Measurements from ENCODE around the gene AQP4.

DNA sequence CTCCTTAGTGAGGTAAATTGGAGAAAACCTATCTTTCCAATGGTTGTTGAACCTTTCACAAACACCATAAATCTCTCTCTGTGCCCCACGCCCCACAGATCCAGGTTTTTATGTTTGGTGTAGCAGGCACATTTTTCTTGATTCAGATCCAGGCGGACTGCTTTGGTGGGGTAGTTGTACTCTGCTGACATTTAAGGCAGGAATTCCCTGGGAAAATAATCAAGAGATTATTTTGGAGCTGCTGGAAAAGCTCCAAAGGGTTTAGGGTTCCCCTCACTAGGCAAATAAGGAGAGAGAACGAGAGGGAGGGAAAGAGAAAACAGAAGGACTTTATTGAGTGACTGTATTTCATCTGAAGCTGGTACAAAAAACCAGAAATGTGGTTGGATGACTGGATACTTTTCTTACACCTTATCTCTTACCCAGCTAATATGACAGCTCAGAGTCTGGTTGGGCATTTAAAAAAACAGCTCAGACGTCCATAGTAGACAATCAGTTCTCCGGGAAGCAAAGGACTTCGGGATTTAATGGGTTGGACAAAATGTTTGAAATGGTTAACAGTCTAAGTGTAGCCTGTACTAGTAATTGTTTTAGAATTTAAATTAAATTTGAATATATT, 3.6 kb upstream of the AQP4 start:
- TF ChIP-seq, protein P1, sequence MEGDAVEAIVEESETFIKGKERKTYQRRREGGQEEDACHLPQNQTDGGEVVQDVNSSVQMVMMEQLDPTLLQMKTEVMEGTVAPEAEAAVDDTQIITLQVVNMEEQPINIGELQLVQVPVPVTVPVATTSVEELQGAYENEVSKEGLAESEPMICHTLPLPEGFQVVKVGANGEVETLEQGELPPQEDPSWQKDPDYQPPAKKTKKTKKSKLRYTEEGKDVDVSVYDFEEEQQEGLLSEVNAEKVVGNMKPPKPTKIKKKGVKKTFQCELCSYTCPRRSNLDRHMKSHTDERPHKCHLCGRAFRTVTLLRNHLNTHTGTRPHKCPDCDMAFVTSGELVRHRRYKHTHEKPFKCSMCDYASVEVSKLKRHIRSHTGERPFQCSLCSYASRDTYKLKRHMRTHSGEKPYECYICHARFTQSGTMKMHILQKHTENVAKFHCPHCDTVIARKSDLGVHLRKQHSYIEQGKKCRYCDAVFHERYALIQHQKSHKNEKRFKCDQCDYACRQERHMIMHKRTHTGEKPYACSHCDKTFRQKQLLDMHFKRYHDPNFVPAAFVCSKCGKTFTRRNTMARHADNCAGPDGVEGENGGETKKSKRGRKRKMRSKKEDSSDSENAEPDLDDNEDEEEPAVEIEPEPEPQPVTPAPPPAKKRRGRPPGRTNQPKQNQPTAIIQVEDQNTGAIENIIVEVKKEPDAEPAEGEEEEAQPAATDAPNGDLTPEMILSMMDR (IDR thresholded peaks at IDR 0.05): no peak
- TF ChIP-seq POLR2AphosphoS5 (IDR thresholded peaks at IDR 0.05; ENCODE audit: low read depth, low read length) (no peak), TCF7L2 (IDR thresholded peaks at IDR 0.05; ENCODE audit: low read depth, low read length) (no peak)

All from Panc1 (cell line).